HepG2 (cell line): ENCODE results near the gene TERC. TPM values are rescaled to one million over a fixed set of nuclear protein-coding genes. Genes with fewer than 3 reads are reported as not detected.
A peak's percentile ranks its signal among the peaks of the same experiment; 100 is the strongest.

Source experiments
- ATAC-seq: fragments of 200-7000 bp; cut with Tn5 transposase; 3 replicates; pipeline ENCODE4 v1.9.1; 2020; ENCODE audit warnings: mild to moderate bottlenecking, moderate library complexity
- BruUV-seq: library from RNA; stranded (reverse); fragments of 400-500 nt; replicated peaks from 2 replicates; lab custom pipeline; 2021; lab: Mats Ljungman, UMichigan
- CTCF ChIA-PET: fragments of 300-600 bp; formaldehyde crosslinking; extraction: SDS; loops from one replicate; lab custom pipeline; 2021; ENCODE audit warnings: low total read pairs, inconsistent platforms, low intra/inter-chr PET ratio; lab: Yijun Ruan, JAX
- POLR2A ChIA-PET: fragments of 350-600 bp; sonication (Branson Sonifier 250); formaldehyde crosslinking; loops from one replicate; lab custom pipeline; 2020; ENCODE audit warnings: antibody characterized with exemption, inconsistent platforms; lab: Yijun Ruan, JAX
- DNase-seq: peaks from one replicate; pipeline ENCODE4 v3.0.0-alpha.2; 2015; ENCODE audit warnings: low spot score
- FAIRE-seq: peaks from 3 replicates; lab custom pipeline; 2011; peaks lifted over from hg19 to GRCh38; lab: Jason Lieb, UNC
- H2AFZ ChIP-seq: one replicate; pipeline ENCODE4 v1.6.1; 2011; ENCODE audit warnings: low read length, inconsistent platforms
- H3K27ac ChIP-seq: fragments of 300-600 bp; 3 replicates; pipeline ENCODE4 v1.8.0; 2011; ENCODE audit warnings: mixed run types, mild to moderate bottlenecking, mixed read lengths, low read length, inconsistent platforms; ENCODE audit not compliant: insufficient read depth; ENCODE audit errors: extremely low read length
- H3K27me3 ChIP-seq, 2 experiments: fragments of 200-600 bp in 1 of 2; 2 replicates in 1 of 2; 3 replicates in 1 of 2; pipeline versions ENCODE4 v1.6.0 to v1.8.0; 2011; ENCODE audit warnings: low read length in 2 of 2, mild to moderate bottlenecking in 2 of 2, moderate library complexity in 2 of 2, inconsistent platforms in 1 of 2; ENCODE audit not compliant: insufficient read depth in 2 of 2, control insufficient read depth in 1 of 2
- H3K36me3 ChIP-seq, 2 experiments: fragments of 200-600 bp in 1 of 2; replicated peaks in 1 of 2; 2 replicates in 1 of 2; 3 replicates in 1 of 2; pipeline versions ENCODE4 v1.5.1 to v1.8.0; 2011; ENCODE audit warnings: low read length in 2 of 2, inconsistent platforms in 1 of 2; ENCODE audit not compliant: insufficient read depth in 2 of 2, control insufficient read depth in 1 of 2
- H3K4me1 ChIP-seq: 2 replicates; pipeline ENCODE4 v1.5.1; 2012; ENCODE audit warnings: low read length, inconsistent platforms; ENCODE audit not compliant: insufficient read depth
- H3K4me2 ChIP-seq: 2 replicates; pipeline ENCODE4 v1.6.0; 2011; ENCODE audit warnings: low read depth, low read length, inconsistent platforms
- H3K4me3 ChIP-seq, 3 experiments: fragments of 200-600 bp in 1 of 3; sonication (generic), shearing (Covaris generic) in 1 of 3; replicated peaks in 1 of 3; 2 replicates each; pipeline ENCODE4 v1.5.1; 2011 to 2016; ENCODE audit warnings: low read length in 3 of 3, inconsistent platforms in 2 of 3, low read depth in 2 of 3, mild to moderate bottlenecking in 2 of 3, control low read depth in 1 of 3, mixed read lengths in 1 of 3; ENCODE audit not compliant: insufficient read depth in 1 of 3
- H3K79me2 ChIP-seq: one replicate; pipeline ENCODE4 v1.6.1; 2011; ENCODE audit warnings: low read length, inconsistent platforms; ENCODE audit not compliant: insufficient read depth
- H3K9ac ChIP-seq: 2 replicates; pipeline ENCODE4 v1.6.0; 2011; ENCODE audit warnings: mild to moderate bottlenecking, low read depth, low read length, inconsistent platforms; ENCODE audit not compliant: insufficient read depth
- H3K9me3 ChIP-seq: 2 replicates; pipeline ENCODE4 v1.5.1; 2012; ENCODE audit warnings: mild to moderate bottlenecking, low read length
- H4K20me1 ChIP-seq: 2 replicates; pipeline ENCODE4 v1.6.0; 2011; ENCODE audit warnings: inconsistent platforms, mild to moderate bottlenecking, low read length, moderate library complexity; ENCODE audit not compliant: insufficient read depth
- CCDC6 ChIP-seq: sonication (generic); formaldehyde crosslinking; IDR thresholded peaks from 2 replicates; pipeline ENCODE4 v1.8.1; 2022; ENCODE audit warnings: mild to moderate bottlenecking, missing genetic modification reagents, moderate library complexity
- CENPX ChIP-seq: sonication (generic); formaldehyde crosslinking; IDR thresholded peaks from 2 replicates; pipeline ENCODE4 v1.9.0; 2021; ENCODE audit warnings: mild to moderate bottlenecking, missing genetic modification reagents, moderate library complexity
- FOXK1 ChIP-seq: sonication (generic); formaldehyde crosslinking; IDR thresholded peaks from 2 replicates; pipeline ENCODE4 v1.4.0; 2020; ENCODE audit warnings: low read depth, missing genetic modification reagents, borderline replicate concordance
- FOXO1 ChIP-seq: sonication (generic); formaldehyde crosslinking; IDR thresholded peaks from 2 replicates; pipeline ENCODE4 v1.4.0; 2020; ENCODE audit warnings: missing genetic modification reagents
- KAT8 ChIP-seq: IDR thresholded peaks from 2 replicates; pipeline ENCODE4 v1.6.1; 2016; ENCODE audit warnings: missing genetic modification reagents, missing compliant biosample characterization
- PCBP1 ChIP-seq: fragments of 200-400 bp; formaldehyde crosslinking; IDR thresholded peaks from 2 replicates; pipeline ENCODE4 v1.6.1; 2017; ENCODE audit warnings: mild to moderate bottlenecking, low read depth, low read length, borderline replicate concordance
- POLR2G ChIP-seq: fragments of 200-400 bp; formaldehyde crosslinking; IDR thresholded peaks from 2 replicates; pipeline ENCODE4 v1.6.1; 2018; ENCODE audit warnings: mild to moderate bottlenecking, low read depth, low read length, moderate library complexity
- PRDM15 ChIP-seq: sonication (generic); formaldehyde crosslinking; IDR thresholded peaks from 2 replicates; pipeline ENCODE4 v1.4.0; 2020; ENCODE audit warnings: missing genetic modification reagents
- RFXAP ChIP-seq: sonication (generic); formaldehyde crosslinking; IDR thresholded peaks from 2 replicates; pipeline ENCODE4 v1.4.0; 2020; ENCODE audit warnings: missing genetic modification reagents, borderline replicate concordance
- SMYD3 ChIP-seq: sonication (generic); formaldehyde crosslinking; IDR thresholded peaks from 2 replicates; pipeline ENCODE4 v1.8.1; 2023; ENCODE audit warnings: mild to moderate bottlenecking, missing genetic modification reagents
- TEAD3 ChIP-seq: optimal IDR thresholded peaks from 2 replicates; pipeline ENCODE3; 2016; ENCODE audit warnings: borderline replicate concordance
- ZBTB20 ChIP-seq: sonication (generic); formaldehyde crosslinking; IDR thresholded peaks from 2 replicates; pipeline ENCODE4 v1.8.1; 2023; ENCODE audit warnings: missing genetic modification reagents, low read depth, mild to moderate bottlenecking, borderline replicate concordance
- ZNF121 ChIP-seq: sonication (generic); formaldehyde crosslinking; IDR thresholded peaks from 2 replicates; pipeline ENCODE4 v1.5.0; 2020; ENCODE audit warnings: mild to moderate bottlenecking, missing genetic modification reagents
- ZNF274 ChIP-seq: sonication (generic); formaldehyde crosslinking; IDR thresholded peaks from 2 replicates; pipeline ENCODE4 v1.5.1; 2020; ENCODE audit warnings: mild to moderate bottlenecking, missing genetic modification reagents
- ZNF430 ChIP-seq: sonication (generic); formaldehyde crosslinking; IDR thresholded peaks from 2 replicates; pipeline ENCODE4 v1.9.0; 2021; ENCODE audit warnings: mild to moderate bottlenecking, missing genetic modification reagents
- WGBS: methylation state at CpG from one replicate; pipeline ENCODE4 v1.1.6; 2017; ENCODE audit warnings: low lambda C conversion rate; 5-methylcytosine and 5-hydroxymethylcytosine counted together
- in situ Hi-C: cut with HindIII; loops from 2 replicates; pipeline ENCODE4 v1.10.0; 2017; ENCODE audit warnings: low pct_unique_long_range_greater_than_20kb; ENCODE audit not compliant: extremely low pct_ligation_motif_present
- intact Hi-C: fragments of 100-400 bp; cut with micrococcal nuclease; formaldehyde crosslinking; loops from one replicate; pipeline ENCODE4 v1.10.0; 2022; ENCODE audit not compliant: unreplicated experiment
- polyA plus RNA-seq, 8 experiments: library from polyadenylated mRNA; depleted of rRNA in 3 of 8; stranded (reverse) in 7 of 8; unstranded in 1 of 8; fragments of >200 nt; fragmentation: Illumina TruSeq in 4 of 8; extraction: Trizol in 4 of 8; gene quantifications; 2 replicates each; pipeline versions ENCODE4 v1.2.1 to v1.2.3, GENCODE V29; 2011 to 2016; ENCODE audit warnings: low read depth in 4 of 8, missing spikeins in 1 of 8, mixed read lengths in 1 of 8; ENCODE audit not compliant: insufficient read depth in 1 of 8
- total RNA-seq, 5 experiments: library from RNA; depleted of rRNA; stranded (reverse); fragments of >200 nt; fragmentation: Illumina TruSeq; extraction: Trizol; gene quantifications; 2 replicates each; pipeline ENCODE4 v1.2.3, GENCODE V29; 2016; ENCODE audit warnings: low read depth in 1 of 5
- TF ChIP-seq, protein P1 (sequence below): sonication (generic); formaldehyde crosslinking; IDR thresholded peaks from 2 replicates; pipeline ENCODE4 v1.8.0; 2022; ENCODE audit warnings: mild to moderate bottlenecking, missing genetic modification reagents, moderate library complexity

TERC gene
- total and polyA plus RNA-seq, 2 of the 13 experiments (the other 11 are each of a cell fraction or from before 2014, with no cell fraction given), result 1.3 to 74.6 TPM

DNA sequence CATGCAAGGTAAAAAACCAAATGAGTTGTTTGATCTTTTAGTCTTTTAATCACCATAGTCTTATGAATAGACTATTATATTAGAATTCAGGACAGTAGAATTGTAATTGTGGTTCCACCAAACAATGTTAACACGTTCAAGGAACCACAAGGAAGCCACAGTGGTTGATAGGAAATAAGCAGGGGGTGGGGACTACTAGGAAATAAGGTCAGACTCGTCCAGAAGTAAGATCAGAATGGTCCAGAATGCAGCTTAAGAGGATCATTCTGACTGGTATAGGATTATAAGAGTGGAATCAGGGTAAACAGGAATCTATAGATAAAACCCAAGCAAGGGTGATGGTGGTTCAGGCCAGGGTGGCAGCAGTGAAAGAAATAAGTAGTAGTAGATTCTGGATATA is 15.9 kb upstream of the TERC start:
- WGBS, result 88% methylated on average over 2 of the region's 2 CpGs
- H2AFZ ChIP-seq, result no peak overlapping the region
- no peak overlapping the region for H3K27ac ChIP-seq
- in situ Hi-C loops, result no loop called here
- ATAC-seq, result no peak
- no peaks in the 10 kb centered on the region for H3K27me3 ChIP-seq
- H3K4me3 ChIP-seq, result no peak overlapping the region
- H4K20me1 ChIP-seq, result no peaks in the 10 kb centered on the region
- BruUV-seq, result no TSS peak
- ChIA-PET CTCF (no interaction called here), POLR2A (no interaction called here)
- H3K4me2 ChIP-seq, result no peak overlapping the region
- TF ChIP-seq CCDC6 (CRISPR knock-in tag) (no peak), ZNF274 (no peak), ZBTB20 (CRISPR knock-in tag) (no peak), TEAD3 (CRISPR knock-in tag) (no peak), RFXAP (no peak)
- TF ChIP-seq, all 625 proteins: peak for 0
- intact Hi-C loops, result no loop called here
- no peak overlapping the region for H3K9ac ChIP-seq
- H3K4me1 ChIP-seq, result peaks cover 3% of the 10 kb centered on the region; the same call in 1 of the 2 replicates
- H3K36me3 ChIP-seq, result peaks cover 11 to 58% of the 10 kb centered on the region in 2 experiments
- no peak for FAIRE-seq
- DNase-seq, result no peak
- H3K79me2 ChIP-seq, result peaks cover 6% of the 10 kb centered on the region
- H3K9me3 ChIP-seq, result no peaks in the 10 kb centered on the region

GRCh38 chr3:169777822-169778221 is 13.0 kb upstream of the TERC start:
- intact Hi-C loops, result no loop called here

More at GRCh38 chr3:169777822-169778221, 13.0 kb upstream of the TERC start:
- FAIRE-seq (no peak), DNase-seq (no peak), ATAC-seq (no peak)
- ChIA-PET CTCF (no interaction called here), POLR2A (no interaction called here)
- Histone ChIP-seq H3K4me2 (no peak overlapping the region), H3K9me3 (no peaks in the 10 kb centered on the region), H3K9ac (no peak overlapping the region), H3K27ac (no peak overlapping the region), H3K4me3 (no peak overlapping the region), H4K20me1 (no peaks in the 10 kb centered on the region), H3K4me1 (peaks cover 20% of the 10 kb centered on the region), H3K79me2 (peaks cover 30% of the 10 kb centered on the region), H3K27me3 (peaks cover 0 to 2% of the 10 kb centered on the region in 2 experiments; a peak in 1 of 5 replicates), H2AFZ (no peak overlapping the region), H3K36me3 (peaks cover 13 to 48% of the 10 kb centered on the region in 2 experiments)
- in situ Hi-C loops, result no loop called here
- TF ChIP-seq FOXO1 (CRISPR knock-in tag), result no peak
- TF ChIP-seq ZNF430 (CRISPR knock-in tag), result no peak
- TF ChIP-seq PCBP1, result no peak
- TF ChIP-seq, protein P1, sequence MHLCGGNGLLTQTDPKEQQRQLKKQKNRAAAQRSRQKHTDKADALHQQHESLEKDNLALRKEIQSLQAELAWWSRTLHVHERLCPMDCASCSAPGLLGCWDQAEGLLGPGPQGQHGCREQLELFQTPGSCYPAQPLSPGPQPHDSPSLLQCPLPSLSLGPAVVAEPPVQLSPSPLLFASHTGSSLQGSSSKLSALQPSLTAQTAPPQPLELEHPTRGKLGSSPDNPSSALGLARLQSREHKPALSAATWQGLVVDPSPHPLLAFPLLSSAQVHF (CRISPR knock-in tag), result no peak
- no peak for TF ChIP-seq PRDM15 (CRISPR knock-in tag)
- no peak for TF ChIP-seq CENPX
- TF ChIP-seq SMYD3 (CRISPR knock-in tag), result no peak
- peak; percentile 55 for TF ChIP-seq ZNF121 (CRISPR knock-in tag)
- TF ChIP-seq POLR2G, result 0 out of 2 replicates have a peak, but pooled peaks have one; percentile 24
- no peak for TF ChIP-seq FOXK1 (CRISPR knock-in tag)
- no peak for TF ChIP-seq KAT8 (CRISPR knock-in tag)
- WGBS, result 100% methylated on average over 2 of the region's 4 CpGs
- no TSS peak for BruUV-seq
